IPS-15b (cell line): ENCODE data around the gene PAH.

Source experiments
- H3K27me3 ChIP-seq: one replicate; pipeline ENCODE4 v1.6.1; 2013; ENCODE audit warnings: low read length; ENCODE audit not compliant: control insufficient read depth, insufficient read depth
- H3K36me3 ChIP-seq: one replicate; pipeline ENCODE4 v1.6.1; 2013; ENCODE audit warnings: low read length; ENCODE audit not compliant: control insufficient read depth, insufficient read depth
- H3K4me1 ChIP-seq: one replicate; pipeline ENCODE4 v1.6.1; 2013; ENCODE audit warnings: mild to moderate bottlenecking, low read length; ENCODE audit not compliant: control insufficient read depth, insufficient read depth
- H3K4me3 ChIP-seq: one replicate; pipeline ENCODE4 v1.5.1; 2013; ENCODE audit warnings: low read depth, low read length
- H3K9ac ChIP-seq: one replicate; pipeline ENCODE4 v1.6.1; 2013; ENCODE audit warnings: low read depth, mild to moderate bottlenecking, low read length
- H3K9me3 ChIP-seq: one replicate; pipeline ENCODE4 v1.6.1; 2013; ENCODE audit warnings: mild to moderate bottlenecking, low read length; ENCODE audit not compliant: control insufficient read depth, insufficient read depth

PAH gene

GRCh38 chr12:102880783-102881182, 36.3 kb downstream of the PAH start:
- no peaks in the 10 kb centered on the region for H3K4me1 ChIP-seq
- no peaks in the 10 kb centered on the region for H3K27me3 ChIP-seq
- no peaks in the 10 kb centered on the region for H3K9me3 ChIP-seq
- H3K4me3 ChIP-seq: no peak overlapping the region
- H3K9ac ChIP-seq: no peak overlapping the region
- H3K36me3 ChIP-seq: no peaks in the 10 kb centered on the region

GRCh38 chr12:102879144-102879763, 37.8 kb downstream of the PAH start:
- Histone ChIP-seq H3K36me3 (no peaks in the 10 kb centered on the region), H3K9ac (no peak overlapping the region), H3K4me3 (no peak overlapping the region), H3K9me3 (no peaks in the 10 kb centered on the region), H3K4me1 (no peaks in the 10 kb centered on the region), H3K27me3 (no peaks in the 10 kb centered on the region)

- Histone ChIP-seq H3K9me3 (no peaks in the 10 kb centered on the region), H3K9ac (no peak overlapping the region), H3K36me3 (no peaks in the 10 kb centered on the region), H3K4me1 (no peaks in the 10 kb centered on the region), H3K27me3 (no peaks in the 10 kb centered on the region), H3K4me3 (no peak overlapping the region)
These were observed 40.2 kb downstream of the PAH start for GRCh38 chr12:102876883-102877282.

GRCh38 chr12:102874819-102875218, 42.2 kb downstream of the PAH start:
- Histone ChIP-seq H3K4me1 (no peaks in the 10 kb centered on the region), H3K36me3 (no peaks in the 10 kb centered on the region), H3K9me3 (no peaks in the 10 kb centered on the region), H3K27me3 (no peaks in the 10 kb centered on the region), H3K4me3 (no peak overlapping the region), H3K9ac (no peak overlapping the region)

GRCh38 chr12:102873077-102873476, 44.0 kb downstream of the PAH start:
- no peaks in the 10 kb centered on the region for H3K27me3 ChIP-seq
- H3K9ac ChIP-seq: no peak overlapping the region
- no peaks in the 10 kb centered on the region for H3K9me3 ChIP-seq
- H3K36me3 ChIP-seq: no peaks in the 10 kb centered on the region
- H3K4me3 ChIP-seq: no peak overlapping the region
- H3K4me1 ChIP-seq: no peaks in the 10 kb centered on the region

GRCh38 chr12:102871014-102871413, 46.0 kb downstream of the PAH start:
- Histone ChIP-seq H3K36me3 (no peaks in the 10 kb centered on the region), H3K4me3 (no peak overlapping the region), H3K9ac (no peak overlapping the region), H3K9me3 (no peaks in the 10 kb centered on the region), H3K27me3 (no peaks in the 10 kb centered on the region), H3K4me1 (no peaks in the 10 kb centered on the region)

- H3K9me3 ChIP-seq: no peaks in the 10 kb centered on the region
These were observed 47.5 kb downstream of the PAH start for GRCh38 chr12:102869571-102869970.

GRCh38 chr12:102865821-102866615, 51.0 kb downstream of the PAH start:
- Histone ChIP-seq H3K27me3 (no peaks in the 10 kb centered on the region), H3K9me3 (no peaks in the 10 kb centered on the region), H3K9ac (no peak overlapping the region), H3K4me3 (no peak overlapping the region), H3K36me3 (no peaks in the 10 kb centered on the region), H3K4me1 (no peaks in the 10 kb centered on the region)

More at GRCh38 chr12:102869571-102869970, 47.5 kb downstream of the PAH start:
- Histone ChIP-seq H3K4me3 (no peak overlapping the region), H3K36me3 (no peaks in the 10 kb centered on the region), H3K27me3 (no peaks in the 10 kb centered on the region), H3K4me1 (no peaks in the 10 kb centered on the region), H3K9ac (no peak overlapping the region)

GRCh38 chr12:102862486-102862885, 54.6 kb downstream of the PAH start:
- Histone ChIP-seq H3K4me1 (no peaks in the 10 kb centered on the region), H3K9me3 (no peaks in the 10 kb centered on the region), H3K4me3 (no peak overlapping the region), H3K9ac (no peak overlapping the region), H3K36me3 (no peaks in the 10 kb centered on the region), H3K27me3 (no peaks in the 10 kb centered on the region)

- Histone ChIP-seq H3K36me3 (no peaks in the 10 kb centered on the region), H3K4me1 (no peaks in the 10 kb centered on the region), H3K9me3 (no peaks in the 10 kb centered on the region), H3K27me3 (no peaks in the 10 kb centered on the region), H3K9ac (no peak overlapping the region), H3K4me3 (no peak overlapping the region)
These were observed 65.8 kb downstream of the PAH start for GRCh38 chr12:102851246-102851645.

GRCh38 chr12:102849722-102850447, 67.2 kb downstream of the PAH start:
- Histone ChIP-seq H3K36me3 (no peaks in the 10 kb centered on the region), H3K4me3 (no peak overlapping the region), H3K27me3 (no peaks in the 10 kb centered on the region), H3K9me3 (no peaks in the 10 kb centered on the region), H3K9ac (no peak overlapping the region), H3K4me1 (no peaks in the 10 kb centered on the region)

GRCh38 chr12:102848832-102849231, 68.2 kb downstream of the PAH start:
- H3K4me1 ChIP-seq: no peaks in the 10 kb centered on the region
- no peaks in the 10 kb centered on the region for H3K36me3 ChIP-seq
- no peak overlapping the region for H3K4me3 ChIP-seq
- H3K27me3 ChIP-seq: no peaks in the 10 kb centered on the region
- H3K9me3 ChIP-seq: no peaks in the 10 kb centered on the region
- H3K9ac ChIP-seq: no peak overlapping the region
